ENCODE measurements around the gene SLC12A9.
"Not testable (repeated sequence)": the region's sequence is repeated elsewhere in the genome, so short reads cannot be mapped to it uniquely, and the experiment has no call there.

SLC12A9 gene

GRCh38 chr7:100837099-100837836 lies 15.2 kb upstream of the SLC12A9 start:
- H3K27ac ChIP-seq: peak overlapping the region; percentile 63
- no peak for TF ChIP-seq CTCF (conservative IDR thresholded peaks at IDR 0.05)

DNA sequence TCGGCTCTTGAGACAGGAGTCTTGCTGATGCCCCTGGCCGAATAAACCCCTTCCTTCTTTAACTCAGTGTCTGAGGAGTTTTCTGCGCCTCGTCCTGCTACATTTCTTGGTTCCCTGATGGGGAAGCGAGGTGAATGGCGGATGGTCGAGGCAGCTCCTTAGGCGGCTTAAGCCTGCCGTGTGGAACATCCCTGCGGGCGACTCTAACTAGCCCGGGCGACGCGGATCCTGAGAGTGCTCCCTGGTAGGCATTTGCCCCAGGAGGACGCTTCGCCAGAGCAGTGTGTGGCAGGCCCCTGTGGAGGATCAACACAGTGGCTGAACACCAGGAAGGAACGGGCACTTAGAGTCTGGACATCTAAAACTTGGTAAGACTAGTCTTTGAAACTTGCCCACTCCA lies 13.2 kb upstream of the SLC12A9 start:
- H3K27ac ChIP-seq: no peak overlapping the region
- no peak for TF ChIP-seq CTCF (conservative IDR thresholded peaks at IDR 0.05)

DNA sequence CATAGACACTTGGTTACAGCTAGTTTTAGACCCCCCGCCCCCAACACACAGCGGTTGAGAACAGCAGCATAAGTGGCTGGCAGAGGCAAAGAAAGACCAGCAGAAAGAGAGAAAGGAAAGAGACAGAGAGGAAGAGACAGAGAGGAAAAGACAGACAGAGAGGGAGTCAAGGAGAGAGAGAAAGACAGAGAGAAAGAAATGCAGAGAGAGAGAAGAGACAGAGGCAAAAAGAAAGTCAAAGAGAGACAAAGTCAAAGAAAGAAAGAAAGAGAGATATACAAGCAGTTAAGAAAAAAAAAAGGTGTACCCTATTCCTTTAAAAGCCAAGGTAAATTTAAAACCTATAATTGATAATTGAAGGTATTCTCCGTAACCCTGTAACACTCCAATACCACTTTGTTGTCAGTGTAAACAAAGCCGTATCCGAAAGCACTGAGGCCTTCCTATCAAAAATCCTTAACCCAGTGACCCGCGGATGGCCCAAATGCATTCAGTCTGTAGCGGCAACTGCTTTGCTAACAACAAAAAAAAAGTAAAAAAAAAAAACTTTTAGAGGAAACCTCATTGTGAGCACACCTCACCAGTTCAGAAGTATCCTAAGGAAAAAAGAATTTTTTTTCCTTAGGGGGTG lies 11.9 kb upstream of the SLC12A9 start:
- no peak for TF ChIP-seq CTCF (conservative IDR thresholded peaks at IDR 0.05)
- H3K27ac ChIP-seq: no peak overlapping the region

GRCh38 chr7:100847360-100847759 lies 5.2 kb upstream of the SLC12A9 start:
- no peak for TF ChIP-seq CTCF (conservative IDR thresholded peaks at IDR 0.05)
- H3K27ac ChIP-seq: no peak overlapping the region

DNA sequence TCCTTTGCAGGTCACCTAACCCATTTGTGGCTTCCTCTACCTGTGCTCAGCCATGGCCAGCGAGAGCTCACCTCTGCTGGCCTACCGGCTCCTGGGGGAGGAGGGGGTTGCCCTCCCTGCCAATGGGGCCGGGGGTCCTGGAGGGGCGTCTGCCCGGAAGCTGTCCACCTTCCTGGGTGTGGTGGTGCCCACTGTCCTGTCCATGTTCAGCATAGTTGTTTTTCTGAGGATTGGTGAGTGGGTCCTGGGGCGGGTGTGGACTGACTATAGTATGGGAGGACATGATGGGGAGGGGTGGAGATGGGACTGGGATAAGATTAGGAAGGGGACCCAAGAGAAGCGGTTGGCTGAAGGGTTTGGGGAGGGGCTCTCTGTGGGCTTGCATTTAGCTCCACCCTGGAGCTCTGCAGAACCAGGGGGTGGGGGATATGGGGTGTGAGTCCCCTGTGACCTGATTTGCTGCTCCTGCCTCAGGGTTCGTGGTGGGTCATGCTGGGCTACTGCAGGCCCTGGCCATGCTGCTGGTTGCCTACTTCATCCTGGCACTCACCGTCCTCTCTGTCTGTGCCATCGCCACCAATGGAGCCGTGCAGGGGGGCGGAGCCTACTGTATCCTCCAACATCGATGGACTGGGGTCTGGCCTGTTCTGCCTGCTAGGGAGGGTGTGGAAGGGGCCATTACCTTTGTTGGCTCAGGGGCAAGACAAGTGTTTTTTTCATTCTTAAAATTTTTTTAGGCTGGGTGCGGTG lies 1.8 kb downstream of the SLC12A9 start:
- H3K27ac ChIP-seq: no peak overlapping the region
- no peak for TF ChIP-seq CTCF (conservative IDR thresholded peaks at IDR 0.05)

- not testable (repeated sequence) for H3K27ac ChIP-seq
These were observed 2.4 kb downstream of the SLC12A9 start for GRCh38 chr7:100854899-100855298.

DNA sequence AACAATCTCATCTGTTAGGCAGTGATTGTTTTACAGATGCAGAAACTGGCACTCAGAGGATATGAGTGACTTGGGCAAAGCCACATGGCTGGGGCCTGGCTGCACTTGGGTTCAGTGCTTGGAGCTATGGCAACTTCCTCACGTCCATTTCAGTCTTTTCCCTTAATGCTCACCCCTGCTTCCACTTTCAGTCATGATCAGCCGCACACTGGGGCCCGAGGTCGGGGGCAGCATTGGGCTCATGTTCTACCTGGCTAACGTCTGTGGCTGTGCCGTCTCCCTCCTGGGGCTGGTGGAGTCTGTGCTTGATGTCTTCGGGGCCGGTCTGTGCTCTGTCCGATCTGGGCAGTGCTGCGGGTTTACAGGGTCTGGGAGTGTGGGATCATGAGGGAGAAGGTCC lies 3.0 kb downstream of the SLC12A9 start:
- no peak for TF ChIP-seq CTCF (conservative IDR thresholded peaks at IDR 0.05)
- no peak overlapping the region for H3K27ac ChIP-seq

Data from VCaP (cell line).